NCI-H526 (cell line): Measurements from ENCODE around the gene MPPED2.

Experiments
- DNase-seq, 2 experiments: peaks; one replicate each; lab custom pipeline; 2025; lab: John Stamatoyannopoulos, UW

Gene MPPED2

DNA sequence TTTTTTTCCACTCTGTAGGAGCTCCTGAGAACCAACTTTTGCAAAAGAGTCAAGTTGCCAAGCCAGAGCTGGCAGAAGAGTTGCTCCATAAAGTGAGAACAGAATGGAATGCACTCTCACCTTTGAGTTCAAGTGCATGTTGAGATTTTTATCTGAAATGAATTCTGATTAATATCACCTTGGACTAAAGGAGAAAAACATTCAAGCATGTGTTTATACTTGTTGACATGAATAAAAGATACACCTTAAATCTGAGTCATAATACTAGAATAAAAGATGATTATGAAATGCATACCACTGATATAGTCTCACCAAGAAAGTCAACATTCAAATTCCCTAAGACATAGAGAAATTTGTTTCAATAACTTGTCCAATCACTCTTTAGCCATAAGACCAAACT lies 225.4 kb downstream of the MPPED2 start:
- no peak for DNase-seq
